Measurements from ENCODE around the gene CD247. TPM values are rescaled to one million over a fixed set of nuclear protein-coding genes. Genes with fewer than 3 reads are reported as not detected.

The CD247 gene
- total and polyA plus RNA-seq, 10 of the 15 experiments (the other 5 are each of a cell fraction or from before 2014, with no cell fraction given) = 0.10 to 0.77 (median 0.30) TPM

DNA sequence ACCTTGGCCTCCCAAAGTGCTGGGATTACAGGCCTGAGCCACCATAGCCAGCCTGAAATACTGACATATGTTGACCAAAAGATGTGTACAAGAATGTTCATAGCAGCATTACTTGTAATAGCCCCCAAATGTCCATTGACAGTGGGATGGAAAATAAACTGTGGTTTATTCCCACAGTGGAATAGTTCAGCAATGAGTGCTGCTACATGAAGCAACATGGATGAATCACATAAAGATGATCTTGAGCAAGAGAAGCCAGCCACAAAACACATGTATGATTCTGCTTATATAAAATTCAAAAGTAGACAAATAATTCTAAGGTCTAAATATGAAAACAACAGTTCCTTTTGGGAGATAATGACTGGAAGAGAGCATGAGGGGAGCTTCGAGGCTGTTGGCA lies 44.4 kb upstream of the CD247 start (continued):
- TF ChIP-seq CUX1 (IDR thresholded peaks at IDR 0.05; ENCODE audit: insufficient replicate concordance, low read depth, low read length) (no peak), E4F1 (IDR thresholded peaks at IDR 0.05; ENCODE audit: borderline replicate concordance, partially characterized antibody) (no peak), ESRRA (IDR thresholded peaks at IDR 0.05; ENCODE audit: low read length) (no peak), RELA (IDR thresholded peaks at IDR 0.05; ENCODE audit: borderline replicate concordance, partially characterized antibody) (no peak), ZBED1 (IDR thresholded peaks at IDR 0.05; ENCODE audit: borderline replicate concordance) (no peak), RUNX3 (IDR thresholded peaks at IDR 0.05; ENCODE audit: low read length) (no peak), NR2C2 (IDR thresholded peaks at IDR 0.05; ENCODE audit: borderline replicate concordance, control insufficient read depth, insufficient read length, low read depth) (no peak)
